Measurements from ENCODE around the gene CFAP107.

GRCh38 chr1:12769031-12769430 lies 23.0 kb downstream of the CFAP107 start:
- no peak for TF ChIP-seq POLR2A (IDR thresholded peaks at IDR 0.05)
- TF ChIP-seq, protein P1, sequence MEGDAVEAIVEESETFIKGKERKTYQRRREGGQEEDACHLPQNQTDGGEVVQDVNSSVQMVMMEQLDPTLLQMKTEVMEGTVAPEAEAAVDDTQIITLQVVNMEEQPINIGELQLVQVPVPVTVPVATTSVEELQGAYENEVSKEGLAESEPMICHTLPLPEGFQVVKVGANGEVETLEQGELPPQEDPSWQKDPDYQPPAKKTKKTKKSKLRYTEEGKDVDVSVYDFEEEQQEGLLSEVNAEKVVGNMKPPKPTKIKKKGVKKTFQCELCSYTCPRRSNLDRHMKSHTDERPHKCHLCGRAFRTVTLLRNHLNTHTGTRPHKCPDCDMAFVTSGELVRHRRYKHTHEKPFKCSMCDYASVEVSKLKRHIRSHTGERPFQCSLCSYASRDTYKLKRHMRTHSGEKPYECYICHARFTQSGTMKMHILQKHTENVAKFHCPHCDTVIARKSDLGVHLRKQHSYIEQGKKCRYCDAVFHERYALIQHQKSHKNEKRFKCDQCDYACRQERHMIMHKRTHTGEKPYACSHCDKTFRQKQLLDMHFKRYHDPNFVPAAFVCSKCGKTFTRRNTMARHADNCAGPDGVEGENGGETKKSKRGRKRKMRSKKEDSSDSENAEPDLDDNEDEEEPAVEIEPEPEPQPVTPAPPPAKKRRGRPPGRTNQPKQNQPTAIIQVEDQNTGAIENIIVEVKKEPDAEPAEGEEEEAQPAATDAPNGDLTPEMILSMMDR (IDR thresholded peaks at IDR 0.05), result no peak

Data from adrenal gland (tissue), 5 donors.